ENCODE measurements around the gene MSI2. TPM values are rescaled to one million over a fixed set of nuclear protein-coding genes. Genes with fewer than 3 reads are reported as not detected.

The MSI2 gene
- total and polyA plus RNA-seq, 2 donors (not counting 1 experiment from before 2014, with no cell fraction given): 16.1 to 196 TPM

- DNase-seq: no peak
- CTCF ChIA-PET: no interaction called here
- POLR2A ChIA-PET: no interaction called here
Observed at GRCh38 chr17:57403236-57403635, 146.9 kb downstream of the MSI2 start.

GRCh38 chr17:57404073-57404472 is 147.8 kb downstream of the MSI2 start:
- ATAC-seq (ENCODE audit: low read depth): no peak
- intact Hi-C loops (cut with micrococcal nuclease): no loop called here
- H3K9ac ChIP-seq (ENCODE audit: low read length): no peak overlapping the region
- no peak overlapping the region for H3K4me2 ChIP-seq (replicated peaks; ENCODE audit: low read depth, low read length, poor library complexity, severe bottlenecking)
- Mint-ChIP-seq H3K27ac (no peak overlapping the region), H3K4me3 (no peak overlapping the region), H3K27me3 (no peaks in the 10 kb centered on the region), H3K9me3 (ENCODE audit: insufficient read depth) (no peaks in the 10 kb centered on the region), H3K4me1 (peaks cover 28% of the 10 kb centered on the region)
- no peak overlapping the region for H3K27ac ChIP-seq (ENCODE audit: low read length in 2 of 2)
- DNase-seq: no peak
- H3K79me2 ChIP-seq (ENCODE audit: control insufficient read depth, insufficient read depth, low read length): peaks cover 60% of the 10 kb centered on the region
- no peak overlapping the region for H3K4me3 ChIP-seq (ENCODE audit: control extremely low read depth in 1 of 5, extremely low read depth in 1 of 5, insufficient read depth in 1 of 5, low read depth in 2 of 5, low read length in 4 of 5)
- peaks cover 12% of the 10 kb centered on the region for H4K20me1 ChIP-seq (ENCODE audit: control insufficient read depth, insufficient read depth, low read length, poor library complexity, severe bottlenecking)
- ChIA-PET CTCF (interaction anchor here (1.1 to 2.3 kb wide), 2 partner anchors 39 to 160 kb away, joined by 3 to 7 read pairs; no protein-coding TSS in a partner anchor), POLR2A (no interaction called here)
- H2AFZ ChIP-seq (ENCODE audit: insufficient read depth, low read depth, low read length, poor library complexity, severe bottlenecking): no peak overlapping the region
- TF ChIP-seq EZH2 (IDR thresholded peaks at IDR 0.05; ENCODE audit: borderline replicate concordance, insufficient read depth, low read depth, low read length, poor library complexity, severe bottlenecking) (no peak), CTCF (IDR thresholded peaks at IDR 0.05) (no peak)
- H3K4me1 ChIP-seq (ENCODE audit: control insufficient read depth in 2 of 2, insufficient read depth in 2 of 2, low read length in 2 of 2): peaks cover 16 to 22% of the 10 kb centered on the region in 2 donors
- 100% methylated on average over 3 of the region's 4 CpGs for WGBS (ENCODE audit: insufficient coverage)
- H3K36me3 ChIP-seq (replicated peaks in 1 of 2; ENCODE audit: control extremely low read depth in 1 of 2, control insufficient read depth in 1 of 2, extremely low read depth in 1 of 2, insufficient read depth in 2 of 2, low read length in 1 of 2): peaks cover 2 to 21% of the 10 kb centered on the region in 2 experiments
- H3K27me3 ChIP-seq (replicated peaks in 1 of 4; ENCODE audit: control extremely low read depth in 1 of 4, control insufficient read depth in 3 of 4, insufficient read depth in 4 of 4, low read length in 3 of 4): no peaks in the 10 kb centered on the region
- H3K9me3 ChIP-seq (ENCODE audit: control extremely low read depth in 1 of 3, control insufficient read depth in 2 of 3, insufficient read depth in 1 of 3, low read length in 2 of 3): no peaks in the 10 kb centered on the region

More at GRCh38 chr17:57403236-57403635, 146.9 kb downstream of the MSI2 start:
- H3K27me3 ChIP-seq (replicated peaks in 1 of 4; ENCODE audit: control extremely low read depth in 1 of 4, control insufficient read depth in 3 of 4, insufficient read depth in 4 of 4, low read length in 3 of 4): no peaks in the 10 kb centered on the region
- peaks cover 2 to 21% of the 10 kb centered on the region in 2 experiments for H3K36me3 ChIP-seq (replicated peaks in 1 of 2; ENCODE audit: control extremely low read depth in 1 of 2, control insufficient read depth in 1 of 2, extremely low read depth in 1 of 2, insufficient read depth in 2 of 2, low read length in 1 of 2)
- H3K4me2 ChIP-seq (replicated peaks; ENCODE audit: low read depth, low read length, poor library complexity, severe bottlenecking): no peak overlapping the region
- WGBS (ENCODE audit: insufficient coverage): 100% methylated on average over 2 of the region's 2 CpGs
- peaks cover 51% of the 10 kb centered on the region for H3K79me2 ChIP-seq (ENCODE audit: control insufficient read depth, insufficient read depth, low read length)
- TF ChIP-seq EZH2 (IDR thresholded peaks at IDR 0.05; ENCODE audit: borderline replicate concordance, insufficient read depth, low read depth, low read length, poor library complexity, severe bottlenecking): no peak
- no peak for TF ChIP-seq CTCF (IDR thresholded peaks at IDR 0.05)
- peaks cover 5% of the 10 kb centered on the region for H4K20me1 ChIP-seq (ENCODE audit: control insufficient read depth, insufficient read depth, low read length, poor library complexity, severe bottlenecking)
- no peaks in the 10 kb centered on the region for H3K9me3 ChIP-seq (ENCODE audit: control extremely low read depth in 1 of 3, control insufficient read depth in 2 of 3, insufficient read depth in 1 of 3, low read length in 2 of 3)
- no peak overlapping the region for H3K27ac ChIP-seq (ENCODE audit: low read length in 2 of 2)
- Mint-ChIP-seq H3K4me1 (peaks cover 25% of the 10 kb centered on the region), H3K27me3 (no peaks in the 10 kb centered on the region), H3K4me3 (no peak overlapping the region), H3K9me3 (ENCODE audit: insufficient read depth) (no peaks in the 10 kb centered on the region), H3K27ac (no peak overlapping the region)
- intact Hi-C loops (cut with micrococcal nuclease): no loop called here
- ATAC-seq (ENCODE audit: low read depth): no peak
- H3K9ac ChIP-seq (ENCODE audit: low read length): no peak overlapping the region
- no peak overlapping the region for H2AFZ ChIP-seq (ENCODE audit: insufficient read depth, low read depth, low read length, poor library complexity, severe bottlenecking)
- H3K4me1 ChIP-seq (ENCODE audit: control insufficient read depth in 2 of 2, insufficient read depth in 2 of 2, low read length in 2 of 2): peaks cover 11 to 15% of the 10 kb centered on the region in 2 donors
- no peak overlapping the region for H3K4me3 ChIP-seq (ENCODE audit: control extremely low read depth in 1 of 5, extremely low read depth in 1 of 5, insufficient read depth in 1 of 5, low read depth in 2 of 5, low read length in 4 of 5)

Data from B cell (primary cell).